GM18499 (cell line): ENCODE results near the gene SLC38A4.

Source experiments
- ATAC-seq: cut with Tn5 transposase; IDR thresholded peaks from one replicate; pipeline ENCODE4 v1.9.1; 2021; ENCODE audit warnings: moderate number of reproducible peaks; ENCODE audit not compliant: insufficient read depth, unreplicated experiment

The SLC38A4 gene

GRCh38 chr12:46722394-46723185 lies 103.2 kb downstream of the SLC38A4 start:
- no peak for ATAC-seq

- no peak for ATAC-seq
Measured at GRCh38 chr12:46718495-46718894, 107.3 kb downstream of the SLC38A4 start.

GRCh38 chr12:46717868-46718267 lies 107.9 kb downstream of the SLC38A4 start:
- no peak for ATAC-seq

- no peak for ATAC-seq
Measured at GRCh38 chr12:46717159-46717558, 108.6 kb downstream of the SLC38A4 start.
